Neuron (in vitro differentiated cells): ENCODE results near the gene KCNC2.

ENCODE experiments used
- H2AFZ ChIP-seq: one replicate; pipeline ENCODE4 v1.6.1; 2013; ENCODE audit warnings: low read depth, mild to moderate bottlenecking, inconsistent platforms, low read length, moderate library complexity
- H3K27me3 ChIP-seq: one replicate; pipeline ENCODE4 v1.6.1; 2013; ENCODE audit warnings: low read length; ENCODE audit not compliant: insufficient read depth
- H3K36me3 ChIP-seq: one replicate; pipeline ENCODE4 v1.6.1; 2013; ENCODE audit warnings: low read length; ENCODE audit not compliant: insufficient read depth
- H3K4me1 ChIP-seq: one replicate; pipeline ENCODE4 v1.6.1; 2013; ENCODE audit warnings: low read length; ENCODE audit not compliant: insufficient read depth
- H3K4me3 ChIP-seq: 2 replicates; pipeline ENCODE4 v1.5.1; 2013; ENCODE audit warnings: mild to moderate bottlenecking, low read length, moderate library complexity
- H3K9me3 ChIP-seq: one replicate; pipeline ENCODE4 v1.6.1; 2013; ENCODE audit warnings: low read length

KCNC2 gene

DNA sequence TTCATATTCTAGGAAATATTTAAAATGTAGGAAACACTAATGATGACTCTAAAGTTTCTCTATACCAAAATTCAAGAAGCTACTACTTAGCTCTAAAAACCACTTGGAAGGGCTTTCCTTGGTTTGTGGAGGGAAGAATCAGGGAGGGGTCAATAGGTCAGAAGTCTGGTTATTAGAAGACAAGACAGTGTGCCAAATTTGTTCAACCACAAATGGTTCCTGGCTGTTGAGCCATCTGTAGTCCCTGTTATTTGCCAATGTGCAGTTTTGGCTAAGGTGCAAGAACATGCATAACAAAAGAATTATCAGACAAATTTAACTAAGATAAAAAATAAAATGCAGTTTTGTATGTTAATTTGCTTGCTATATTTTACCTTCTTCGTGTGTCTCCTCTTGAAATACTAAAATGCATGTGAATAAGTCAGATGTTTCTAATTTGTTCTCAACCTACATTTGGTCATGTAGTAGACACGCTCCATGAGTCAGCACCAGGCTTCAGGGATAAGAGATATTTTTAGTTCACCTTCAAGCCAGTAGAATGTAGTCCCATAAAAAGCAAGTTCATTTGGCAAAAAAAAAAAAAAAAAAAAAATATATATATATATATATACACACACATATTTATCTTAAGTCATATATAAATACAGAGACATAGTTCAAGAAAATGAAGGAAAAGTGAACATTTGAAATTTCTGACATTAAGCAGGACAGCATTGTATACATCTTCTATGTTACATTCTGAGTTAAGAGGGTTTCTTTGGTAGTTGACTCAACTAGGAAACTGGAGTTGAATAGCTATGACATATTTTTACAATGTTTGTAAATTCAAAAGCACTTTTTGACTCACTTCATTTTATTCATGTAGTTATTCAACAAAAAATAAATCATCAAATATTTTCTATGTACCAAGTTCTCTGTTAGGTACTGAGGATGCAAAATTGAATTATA, 123.3 kb downstream of the KCNC2 start:
- Histone ChIP-seq H3K36me3 (no peaks in the 10 kb centered on the region), H2AFZ (no peak overlapping the region), H3K9me3 (no peaks in the 10 kb centered on the region), H3K4me3 (no peak overlapping the region), H3K4me1 (no peaks in the 10 kb centered on the region), H3K27me3 (no peaks in the 10 kb centered on the region)

DNA sequence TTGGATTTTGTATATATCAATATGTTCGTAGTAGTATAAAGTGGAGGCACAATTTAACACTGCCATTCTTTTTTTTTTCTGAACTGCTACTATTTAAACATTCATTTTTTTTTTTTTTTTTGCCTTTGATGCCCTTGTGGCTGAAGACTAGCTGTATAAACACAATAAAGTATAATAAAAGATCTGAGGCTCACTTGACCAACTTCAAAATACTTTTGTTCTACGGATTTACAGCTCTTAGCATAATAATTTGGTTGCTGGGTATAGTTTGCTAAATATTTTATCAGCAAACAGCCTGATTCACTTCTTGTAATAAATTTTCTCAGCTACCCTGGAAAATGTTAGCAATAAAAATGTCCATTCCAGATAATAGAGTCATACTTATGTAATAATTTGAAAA, 128.3 kb downstream of the KCNC2 start:
- Histone ChIP-seq H2AFZ (no peak overlapping the region), H3K4me3 (no peak overlapping the region), H3K36me3 (no peaks in the 10 kb centered on the region), H3K27me3 (no peaks in the 10 kb centered on the region), H3K9me3 (no peaks in the 10 kb centered on the region), H3K4me1 (peaks cover 5% of the 10 kb centered on the region)

DNA sequence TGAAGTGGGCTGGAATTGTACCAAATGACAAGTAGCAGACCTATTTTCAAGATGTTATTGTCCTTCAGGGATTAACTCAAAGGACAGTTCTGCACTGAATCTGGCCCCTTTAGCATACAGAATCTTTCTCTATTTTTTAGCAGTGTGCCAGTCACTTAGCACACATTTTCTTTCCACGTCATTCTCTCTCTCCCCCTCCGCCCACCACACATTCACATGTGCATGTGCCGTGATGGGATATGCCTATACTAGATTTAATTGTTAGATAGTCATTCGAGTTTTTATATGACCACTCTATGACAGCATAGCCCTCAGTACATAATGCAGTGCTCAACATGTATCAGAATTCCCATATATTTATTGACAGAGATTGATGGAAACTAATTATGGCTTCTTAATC, 129.1 kb downstream of the KCNC2 start:
- Histone ChIP-seq H2AFZ (no peak overlapping the region), H3K4me3 (no peak overlapping the region), H3K27me3 (no peaks in the 10 kb centered on the region), H3K4me1 (peaks cover 5% of the 10 kb centered on the region), H3K36me3 (no peaks in the 10 kb centered on the region), H3K9me3 (no peaks in the 10 kb centered on the region)

DNA sequence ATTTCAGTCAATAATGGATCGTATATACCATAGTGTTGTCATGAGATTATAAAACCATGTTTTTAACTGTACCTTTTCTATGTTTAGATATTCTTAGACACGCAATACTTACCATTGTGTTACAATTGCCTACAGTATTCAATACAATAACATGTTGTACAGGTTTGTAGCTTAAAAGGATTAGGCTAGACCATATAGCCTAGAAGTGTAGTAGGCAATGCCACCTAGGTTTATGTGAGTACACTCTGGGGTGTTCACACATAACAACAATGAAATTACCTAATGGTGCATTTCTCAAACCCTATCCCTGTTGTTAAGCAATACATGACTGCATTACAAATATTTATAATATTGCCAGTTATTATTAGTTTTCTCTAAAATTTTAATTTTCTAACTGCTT, 144.2 kb downstream of the KCNC2 start:
- no peaks in the 10 kb centered on the region for H3K9me3 ChIP-seq
- no peak overlapping the region for H3K4me3 ChIP-seq
- H2AFZ ChIP-seq = no peak overlapping the region
- H3K36me3 ChIP-seq = no peaks in the 10 kb centered on the region
- no peaks in the 10 kb centered on the region for H3K27me3 ChIP-seq
- H3K4me1 ChIP-seq = peaks cover 6% of the 10 kb centered on the region

DNA sequence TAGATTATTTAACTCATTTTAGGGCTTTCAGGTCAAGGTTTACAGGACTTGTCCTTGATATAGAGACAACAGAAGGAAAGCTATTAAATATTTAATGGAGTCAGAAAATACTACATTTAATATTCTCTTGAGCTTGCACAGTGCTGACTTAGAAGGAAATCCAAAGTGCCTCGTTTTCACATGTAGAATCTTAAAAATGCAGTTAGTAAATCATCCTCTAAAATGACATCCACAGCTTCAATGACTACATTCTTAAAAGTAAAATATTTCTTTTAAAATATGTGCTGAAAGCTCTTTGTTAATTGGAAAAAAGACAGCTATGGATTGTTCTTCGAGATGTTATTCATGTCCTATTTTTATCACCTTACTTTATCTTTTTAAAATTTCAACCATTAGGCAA, 146.9 kb downstream of the KCNC2 start:
- Histone ChIP-seq H3K36me3 (no peaks in the 10 kb centered on the region), H2AFZ (no peak overlapping the region), H3K27me3 (no peaks in the 10 kb centered on the region), H3K4me1 (peaks cover 6% of the 10 kb centered on the region), H3K4me3 (no peak overlapping the region), H3K9me3 (no peaks in the 10 kb centered on the region)

DNA sequence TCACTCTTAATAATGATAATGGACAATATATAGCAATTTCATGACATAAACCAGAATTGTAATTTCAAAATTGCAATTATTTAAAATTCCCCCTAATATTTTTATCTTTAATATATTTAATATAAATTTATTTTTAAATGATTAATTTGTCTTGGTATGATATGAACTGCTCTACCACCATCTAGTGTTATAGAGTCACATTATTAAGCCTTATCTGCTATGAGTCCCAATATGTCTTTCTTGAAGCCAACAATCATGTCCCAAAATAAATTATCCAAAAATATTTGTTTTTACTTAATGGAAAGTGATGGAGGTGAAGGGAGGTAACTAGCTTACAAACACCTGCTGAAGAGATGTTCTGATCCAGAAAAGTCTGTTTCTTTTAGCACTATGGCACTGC, 151.4 kb downstream of the KCNC2 start:
- Histone ChIP-seq H3K4me1 (peaks cover under 1% of the 10 kb centered on the region), H3K4me3 (no peak overlapping the region), H3K27me3 (no peaks in the 10 kb centered on the region), H2AFZ (no peak overlapping the region), H3K36me3 (no peaks in the 10 kb centered on the region), H3K9me3 (no peaks in the 10 kb centered on the region)

DNA sequence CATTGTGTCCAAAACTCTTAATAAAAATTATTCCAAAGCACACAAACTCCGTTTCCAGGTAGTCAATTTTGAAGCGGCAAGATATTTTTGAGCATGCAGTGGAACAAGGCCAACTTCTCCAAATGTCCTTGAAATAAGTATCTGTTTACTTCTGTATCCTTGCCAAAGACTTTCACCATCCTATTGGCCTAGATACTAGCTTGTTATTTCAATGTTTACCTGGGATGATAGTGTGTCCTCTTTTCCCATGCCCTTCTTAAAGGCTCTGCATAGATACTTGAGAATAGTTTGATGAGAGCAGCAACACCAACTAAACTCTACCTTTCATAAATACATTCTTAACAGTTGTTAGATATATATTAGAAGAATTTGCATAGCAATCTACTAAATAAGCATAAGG, 160.9 kb downstream of the KCNC2 start:
- no peaks in the 10 kb centered on the region for H3K27me3 ChIP-seq
- H3K36me3 ChIP-seq = no peaks in the 10 kb centered on the region
- no peak overlapping the region for H2AFZ ChIP-seq
- no peak overlapping the region for H3K4me3 ChIP-seq
- H3K4me1 ChIP-seq = no peaks in the 10 kb centered on the region
- no peaks in the 10 kb centered on the region for H3K9me3 ChIP-seq

DNA sequence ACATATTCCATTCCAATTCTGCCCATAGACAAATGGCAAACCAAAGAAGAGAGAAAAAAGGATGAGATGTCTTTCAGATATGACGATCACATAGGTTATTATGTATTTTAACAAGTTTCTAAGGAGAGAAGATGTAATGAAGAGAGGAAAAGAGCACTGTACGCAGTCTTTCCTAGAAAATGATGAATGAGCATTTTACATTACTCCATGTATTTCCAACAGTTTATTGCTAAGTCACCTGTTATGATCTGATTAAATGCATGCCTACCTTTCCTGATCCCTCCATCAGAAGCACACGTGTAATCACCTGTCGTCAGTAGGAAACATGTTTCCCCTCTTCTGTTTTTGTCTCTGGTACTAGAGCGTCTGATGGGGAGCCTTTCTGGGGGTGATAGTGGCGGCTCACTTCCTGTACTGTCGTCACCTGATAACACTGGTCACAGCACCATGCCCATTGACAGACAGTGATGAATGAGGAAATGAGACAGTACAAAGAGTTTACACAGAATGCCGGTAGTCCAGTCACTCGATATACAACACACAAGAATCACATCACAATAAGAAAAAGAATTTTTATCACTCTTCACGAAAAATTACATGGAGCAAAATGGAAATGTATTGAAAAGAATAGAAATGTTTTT, 161.6 kb downstream of the KCNC2 start:
- Histone ChIP-seq H3K9me3 (no peaks in the 10 kb centered on the region), H3K4me1 (no peaks in the 10 kb centered on the region), H3K27me3 (no peaks in the 10 kb centered on the region), H3K36me3 (no peaks in the 10 kb centered on the region), H3K4me3 (no peak overlapping the region), H2AFZ (no peak overlapping the region)

DNA sequence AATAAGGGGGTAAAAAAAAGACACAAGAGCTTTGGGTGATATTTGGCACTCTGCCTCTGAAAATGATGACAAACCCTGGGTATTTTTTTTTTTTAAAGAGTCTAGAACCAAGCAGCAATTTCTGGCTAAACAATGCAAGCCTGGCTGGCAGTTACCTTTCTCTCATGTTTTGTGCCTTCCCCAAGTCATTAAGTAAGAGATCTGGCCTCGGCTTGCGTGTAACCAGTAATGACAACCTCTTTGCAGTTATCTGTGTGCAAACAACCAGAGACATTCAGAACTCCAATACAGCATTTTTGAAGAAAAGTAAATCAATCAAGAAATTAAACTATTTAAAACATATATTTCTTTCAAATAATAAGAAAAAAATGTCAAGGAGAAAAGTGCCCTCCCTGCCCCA, 167.5 kb downstream of the KCNC2 start:
- Histone ChIP-seq H3K4me1 (peaks cover 6% of the 10 kb centered on the region), H3K36me3 (no peaks in the 10 kb centered on the region), H3K9me3 (no peaks in the 10 kb centered on the region), H3K27me3 (no peaks in the 10 kb centered on the region), H3K4me3 (no peak overlapping the region), H2AFZ (no peak overlapping the region)

DNA sequence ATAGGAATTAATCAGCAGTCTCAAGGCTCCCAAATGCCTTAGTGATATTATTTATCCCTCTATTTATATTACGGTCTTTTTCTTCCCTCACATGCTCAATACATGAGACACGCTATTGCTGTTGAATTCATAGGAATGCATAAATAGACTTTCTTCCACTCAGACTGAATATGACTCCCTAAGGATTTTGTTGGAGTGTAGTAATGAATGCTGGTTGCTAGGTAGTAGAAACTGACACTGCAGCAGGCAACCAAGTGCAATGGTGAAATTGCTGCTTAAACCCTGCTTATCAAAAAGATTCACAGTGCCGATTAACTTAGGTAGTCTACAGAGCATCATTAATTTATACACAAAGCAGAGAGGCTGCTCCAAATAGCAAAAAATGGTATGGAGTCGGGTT, 168.2 kb downstream of the KCNC2 start:
- Histone ChIP-seq H3K27me3 (no peaks in the 10 kb centered on the region), H3K4me1 (peaks cover 6% of the 10 kb centered on the region), H3K4me3 (no peak overlapping the region)

DNA sequence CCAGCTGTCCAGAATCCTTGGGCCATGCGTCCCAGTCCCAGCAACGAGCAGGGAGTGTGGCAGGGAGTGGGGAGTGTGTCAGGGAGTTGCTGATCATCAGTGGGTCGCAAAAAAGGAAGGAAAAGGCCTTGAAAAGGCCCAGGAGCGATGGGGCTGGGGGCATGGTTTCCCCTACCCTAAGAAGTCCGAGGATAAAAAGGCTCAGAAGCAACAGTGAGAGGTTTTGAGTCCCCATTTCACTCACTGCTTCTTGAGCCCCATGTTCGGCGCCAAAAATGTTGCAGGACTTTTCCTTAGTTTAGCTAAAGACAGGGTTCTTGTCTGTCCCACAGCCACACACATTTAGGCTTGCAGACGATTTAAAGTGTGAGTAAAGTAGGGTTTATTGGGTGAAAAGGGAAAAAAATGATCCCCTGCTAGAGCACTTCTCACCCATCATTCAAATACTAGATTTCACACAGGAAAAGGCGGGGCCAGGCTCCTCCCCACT, 189.5 kb downstream of the KCNC2 start:
- Histone ChIP-seq H3K4me1 (no peaks in the 10 kb centered on the region), H3K27me3 (no peaks in the 10 kb centered on the region), H3K4me3 (no peak overlapping the region), H3K9me3 (peaks cover 5% of the 10 kb centered on the region), H3K36me3 (no peaks in the 10 kb centered on the region), H2AFZ (no peak overlapping the region)

More for the DNA sequence above, 168.2 kb downstream of the KCNC2 start:
- Histone ChIP-seq H3K36me3 (no peaks in the 10 kb centered on the region), H3K9me3 (no peaks in the 10 kb centered on the region), H2AFZ (no peak overlapping the region)

DNA sequence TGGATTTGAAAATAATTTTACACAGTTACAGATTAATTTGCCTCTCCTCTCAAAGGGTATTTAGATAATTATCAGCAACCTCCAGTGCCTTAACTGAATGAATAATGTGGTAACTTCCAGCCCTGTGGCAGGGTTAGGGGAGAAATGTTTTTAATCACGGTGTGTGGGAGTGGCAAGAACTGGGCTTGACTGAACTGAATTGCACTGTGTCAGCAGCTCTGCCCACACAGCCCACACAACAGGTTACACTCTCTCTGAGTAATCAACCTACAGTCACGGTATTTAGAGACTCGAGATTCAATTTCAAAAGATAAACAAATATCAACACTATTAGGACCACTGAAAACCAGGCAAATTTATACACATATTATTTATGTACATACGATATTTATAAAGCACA, 198.5 kb downstream of the KCNC2 start:
- Histone ChIP-seq H3K36me3 (no peaks in the 10 kb centered on the region), H3K9me3 (no peaks in the 10 kb centered on the region), H3K4me3 (no peak overlapping the region), H3K27me3 (no peaks in the 10 kb centered on the region), H2AFZ (no peak overlapping the region), H3K4me1 (no peaks in the 10 kb centered on the region)

DNA sequence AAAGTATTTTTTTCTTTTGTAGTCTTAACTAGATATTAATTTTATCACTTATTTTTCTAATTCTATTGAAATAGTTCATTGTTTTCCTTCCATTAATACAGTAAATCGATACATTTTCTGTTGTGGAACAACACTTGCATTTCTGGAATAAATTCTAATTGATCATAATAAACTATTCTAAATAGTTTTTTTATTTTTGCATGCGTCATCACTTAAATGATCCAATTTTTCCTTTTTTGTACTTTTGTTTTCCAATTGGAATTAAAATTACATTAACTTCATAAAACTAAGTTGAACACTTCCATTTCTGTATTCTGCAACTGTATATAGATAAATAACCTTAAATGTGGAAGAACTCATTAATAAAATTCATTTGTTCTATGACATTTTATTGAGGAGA, 202.5 kb downstream of the KCNC2 start:
- Histone ChIP-seq H3K9me3 (no peaks in the 10 kb centered on the region), H3K36me3 (no peaks in the 10 kb centered on the region), H2AFZ (no peak overlapping the region), H3K4me1 (no peaks in the 10 kb centered on the region), H3K4me3 (no peak overlapping the region), H3K27me3 (no peaks in the 10 kb centered on the region)
